Activated naive CD8-positive, alpha-beta T cell treated with anti-CD3 and anti-CD28 coated beads, Interleukin-2, amount 10 ng/mL, durations not matched to agents 7 days and 5 days (primary cell): ENCODE results near the gene MAGEB3. TPM values are rescaled to one million over a fixed set of nuclear protein-coding genes. Genes with fewer than 3 reads are reported as not detected.

Source experiments
- ATAC-seq: fragments of 150-1000 bp; cut with Tn5 transposase; one replicate; pipeline ENCODE4 v1.10.0; 2021; ENCODE audit warnings: low read depth, moderate library complexity
- POLR2A ChIA-PET: fragments of 350-600 bp; sonication (Branson Sonifier 250); formaldehyde crosslinking; loops from one replicate; lab custom pipeline; 2021; ENCODE audit warnings: antibody characterized with exemption; lab: Charles Lee
- DNase-seq: peaks from one replicate; pipeline ENCODE4 v3.0.0; 2021
- H3K27ac Mint-ChIP-seq: one replicate; pipeline ENCODE4 v1.8.0; 2022; ENCODE audit warnings: mild to moderate bottlenecking, mixed read lengths
- H3K27me3 Mint-ChIP-seq: one replicate; pipeline ENCODE4 v1.8.0; 2022; ENCODE audit warnings: mild to moderate bottlenecking, moderate library complexity, mixed read lengths
- H3K36me3 Mint-ChIP-seq: one replicate; pipeline ENCODE4 v1.8.0; 2021; ENCODE audit warnings: mild to moderate bottlenecking, mixed read lengths
- H3K4me1 Mint-ChIP-seq: one replicate; pipeline ENCODE4 v1.8.0; 2021; ENCODE audit warnings: mixed read lengths
- H3K4me3 Mint-ChIP-seq: one replicate; pipeline ENCODE4 v1.8.0; 2022; ENCODE audit warnings: mild to moderate bottlenecking, moderate library complexity, mixed read lengths
- H3K9me3 Mint-ChIP-seq: one replicate; pipeline ENCODE4 v1.8.0; 2021; ENCODE audit warnings: mixed read lengths
- total RNA-seq, 2 experiments: library from RNA; stranded (reverse); gene quantifications; one replicate each; pipeline ENCODE4 v1.2.3, GENCODE V29; 2021

MAGEB3 gene
- total RNA-seq, 2 experiments from 2014 or later = not detected

- POLR2A ChIA-PET = no interaction called here
- Mint-ChIP-seq H3K4me1 (no peaks in the 10 kb centered on the region), H3K27me3 (no peaks in the 10 kb centered on the region), H3K4me3 (no peak within 1 kb of the TSS), H3K9me3 (no peaks in the 10 kb centered on the region), H3K36me3 (no peaks in the 10 kb centered on the region), H3K27ac (no peak within 1 kb of the TSS)
- DNase-seq = no peak
- no peak for ATAC-seq
Observed at GRCh38 chrX:30246769-30247489, 16.5 kb downstream of the MAGEB3 start, which contains the start of gene MAGEB1. MAGEB1 (plus strand) TSS chrX:30247146; CDS start chrX:30250494, 3,348 bp downstream.

- DNase-seq (no peak), ATAC-seq (no peak)
- Mint-ChIP-seq H3K4me3 (no peak overlapping the region), H3K27me3 (no peaks in the 10 kb centered on the region), H3K36me3 (no peaks in the 10 kb centered on the region), H3K4me1 (no peaks in the 10 kb centered on the region), H3K9me3 (no peaks in the 10 kb centered on the region), H3K27ac (no peak overlapping the region)
- POLR2A ChIA-PET = no interaction called here
Observed at GRCh38 chrX:30248854-30249253, 18.4 kb downstream of the MAGEB3 start.

- no peak overlapping the region for H3K4me3 Mint-ChIP-seq
- no peak for ATAC-seq
- no peak for DNase-seq
- peaks cover 3% of the 10 kb centered on the region for H3K27me3 Mint-ChIP-seq
- H3K27ac Mint-ChIP-seq = no peak overlapping the region
- no peaks in the 10 kb centered on the region for H3K36me3 Mint-ChIP-seq
- H3K9me3 Mint-ChIP-seq = no peaks in the 10 kb centered on the region
- H3K4me1 Mint-ChIP-seq = no peaks in the 10 kb centered on the region
- POLR2A ChIA-PET = no interaction called here
Observed at GRCh38 chrX:30253257-30253656, 22.8 kb downstream of the MAGEB3 start.

GRCh38 chrX:30259927-30260326 is 29.5 kb downstream of the MAGEB3 start:
- Mint-ChIP-seq H3K9me3 (no peaks in the 10 kb centered on the region), H3K27me3 (peaks cover 3% of the 10 kb centered on the region), H3K4me3 (no peak overlapping the region), H3K36me3 (no peaks in the 10 kb centered on the region), H3K27ac (no peak overlapping the region), H3K4me1 (no peaks in the 10 kb centered on the region)
- POLR2A ChIA-PET = no interaction called here
- DNase-seq (no peak), ATAC-seq (no peak)

GRCh38 chrX:30261012-30261411 is 30.6 kb downstream of the MAGEB3 start:
- no peak for ATAC-seq
- Mint-ChIP-seq H3K4me3 (no peak overlapping the region), H3K27ac (no peak overlapping the region), H3K36me3 (no peaks in the 10 kb centered on the region), H3K9me3 (no peaks in the 10 kb centered on the region), H3K4me1 (no peaks in the 10 kb centered on the region), H3K27me3 (peaks cover 3% of the 10 kb centered on the region)
- DNase-seq = no peak
- POLR2A ChIA-PET = no interaction called here

GRCh38 chrX:30262763-30263162 is 32.3 kb downstream of the MAGEB3 start:
- POLR2A ChIA-PET = no interaction called here
- H3K4me3 Mint-ChIP-seq = no peak overlapping the region
- no peaks in the 10 kb centered on the region for H3K36me3 Mint-ChIP-seq
- DNase-seq = no peak
- no peak for ATAC-seq
- no peaks in the 10 kb centered on the region for H3K27me3 Mint-ChIP-seq
- no peaks in the 10 kb centered on the region for H3K9me3 Mint-ChIP-seq
- H3K27ac Mint-ChIP-seq = no peak overlapping the region
- no peaks in the 10 kb centered on the region for H3K4me1 Mint-ChIP-seq

- no peaks in the 10 kb centered on the region for H3K36me3 Mint-ChIP-seq
- no peak overlapping the region for H3K27ac Mint-ChIP-seq
- POLR2A ChIA-PET = no interaction called here
- H3K9me3 Mint-ChIP-seq = no peaks in the 10 kb centered on the region
- no peak overlapping the region for H3K4me3 Mint-ChIP-seq
- no peak for DNase-seq
- H3K27me3 Mint-ChIP-seq = no peaks in the 10 kb centered on the region
- H3K4me1 Mint-ChIP-seq = no peaks in the 10 kb centered on the region
- ATAC-seq = no peak
Observed at GRCh38 chrX:30270639-30271038, 40.2 kb downstream of the MAGEB3 start.

- no peak overlapping the region for H3K4me3 Mint-ChIP-seq
- no peaks in the 10 kb centered on the region for H3K27me3 Mint-ChIP-seq
- H3K36me3 Mint-ChIP-seq = no peaks in the 10 kb centered on the region
- POLR2A ChIA-PET = no interaction called here
- no peak for ATAC-seq
- H3K9me3 Mint-ChIP-seq = no peaks in the 10 kb centered on the region
- no peaks in the 10 kb centered on the region for H3K4me1 Mint-ChIP-seq
- no peak overlapping the region for H3K27ac Mint-ChIP-seq
- no peak for DNase-seq
Observed at GRCh38 chrX:30275498-30275897, 45.0 kb downstream of the MAGEB3 start.

- H3K27ac Mint-ChIP-seq = no peak overlapping the region
- ATAC-seq = no peak
- H3K9me3 Mint-ChIP-seq = no peaks in the 10 kb centered on the region
- no peak for DNase-seq
- H3K36me3 Mint-ChIP-seq = no peaks in the 10 kb centered on the region
- POLR2A ChIA-PET = no interaction called here
- H3K27me3 Mint-ChIP-seq = no peaks in the 10 kb centered on the region
- H3K4me1 Mint-ChIP-seq = no peaks in the 10 kb centered on the region
- no peak overlapping the region for H3K4me3 Mint-ChIP-seq
Observed at GRCh38 chrX:30278365-30278764, 47.9 kb downstream of the MAGEB3 start.

- Mint-ChIP-seq H3K9me3 (no peaks in the 10 kb centered on the region), H3K27ac (no peak overlapping the region), H3K4me3 (no peak overlapping the region), H3K27me3 (no peaks in the 10 kb centered on the region), H3K4me1 (peaks cover 1% of the 10 kb centered on the region), H3K36me3 (no peaks in the 10 kb centered on the region)
- DNase-seq (no peak), ATAC-seq (no peak)
- POLR2A ChIA-PET = no interaction called here
Observed at GRCh38 chrX:30280428-30280827, 50.0 kb downstream of the MAGEB3 start.

- H3K27me3 Mint-ChIP-seq = no peaks in the 10 kb centered on the region
- H3K27ac Mint-ChIP-seq = no peak overlapping the region
- POLR2A ChIA-PET = no interaction called here
- H3K36me3 Mint-ChIP-seq = no peaks in the 10 kb centered on the region
- no peaks in the 10 kb centered on the region for H3K9me3 Mint-ChIP-seq
- H3K4me1 Mint-ChIP-seq = peaks cover 1% of the 10 kb centered on the region
- H3K4me3 Mint-ChIP-seq = no peak overlapping the region
- DNase-seq (no peak), ATAC-seq (no peak)
Observed at GRCh38 chrX:30282527-30282926, 52.1 kb downstream of the MAGEB3 start.

GRCh38 chrX:30283456-30284200 is 53.2 kb downstream of the MAGEB3 start:
- DNase-seq = no peak
- no peak overlapping the region for H3K27ac Mint-ChIP-seq
- no peaks in the 10 kb centered on the region for H3K9me3 Mint-ChIP-seq
- no peaks in the 10 kb centered on the region for H3K36me3 Mint-ChIP-seq
- no peak overlapping the region for H3K4me3 Mint-ChIP-seq
- ATAC-seq = no peak
- H3K4me1 Mint-ChIP-seq = peaks cover 1% of the 10 kb centered on the region
- H3K27me3 Mint-ChIP-seq = no peaks in the 10 kb centered on the region
- POLR2A ChIA-PET = no interaction called here
